Neural progenitor cell (in vitro differentiated cells): ENCODE data around the gene ANKRD11. TPM values are rescaled to one million over a fixed set of nuclear protein-coding genes. Genes with fewer than 3 reads are reported as not detected.

Source experiments
- DNase-seq: peaks from one replicate; pipeline ENCODE4 v3.0.0-alpha.2; 2016; ENCODE audit warnings: low spot score
- H2AFZ ChIP-seq: fragments of 200-600 bp; sonication (generic); replicated peaks from 2 replicates; pipeline ENCODE4 v1.6.1; 2016; ENCODE audit warnings: antibody characterized with exemption
- H3F3A ChIP-seq: fragments of 200-600 bp; sonication (generic); 2 replicates; pipeline ENCODE4 v1.6.1; 2016; ENCODE audit warnings: antibody characterized with exemption, low read depth
- H3K27ac ChIP-seq: fragments of 200-600 bp; sonication (generic); 2 replicates; pipeline ENCODE4 v1.5.1; 2016; ENCODE audit warnings: mild to moderate bottlenecking
- H3K27me3 ChIP-seq: fragments of 200-600 bp; sonication (generic); 2 replicates; pipeline ENCODE4 v1.6.1; 2016; ENCODE audit warnings: mild to moderate bottlenecking, moderate library complexity
- H3K36me3 ChIP-seq: fragments of 200-600 bp; sonication (generic); 2 replicates; pipeline ENCODE4 v1.5.1; 2016
- H3K4me1 ChIP-seq: fragments of 200-600 bp; sonication (generic); 2 replicates; pipeline ENCODE4 v1.6.1; 2016; ENCODE audit warnings: mixed run types
- H3K4me2 ChIP-seq: fragments of 200-600 bp; sonication (generic); 2 replicates; pipeline ENCODE4 v1.6.1; 2016
- H3K4me3 ChIP-seq: fragments of 200-600 bp; sonication (generic); 2 replicates; pipeline ENCODE4 v1.5.1; 2016
- H3K79me2 ChIP-seq: fragments of 200-600 bp; sonication (generic); 2 replicates; pipeline ENCODE4 v1.6.1; 2016; ENCODE audit warnings: low read depth
- H3K9ac ChIP-seq: fragments of 200-600 bp; sonication (generic); 2 replicates; pipeline ENCODE4 v1.6.1; 2016
- H3K9me3 ChIP-seq: fragments of 200-600 bp; sonication (generic); 2 replicates; pipeline ENCODE4 v1.5.1; 2016; ENCODE audit warnings: low read depth
- H4K20me1 ChIP-seq: fragments of 200-600 bp; sonication (generic); 2 replicates; pipeline ENCODE4 v1.6.1; 2016; ENCODE audit warnings: low read depth
- H3K27ac Mint-ChIP-seq: 3 replicates; pipeline ENCODE4 v1.8.0; 2021; ENCODE audit warnings: mixed read lengths
- H3K27me3 Mint-ChIP-seq: 2 replicates; pipeline ENCODE4 v1.8.0; 2022; ENCODE audit warnings: low read depth, mild to moderate bottlenecking, inconsistent platforms, moderate library complexity, mixed read lengths; ENCODE audit not compliant: insufficient read depth
- H3K36me3 Mint-ChIP-seq: 3 replicates; pipeline ENCODE4 v1.8.0; 2021; ENCODE audit warnings: mixed read lengths
- H3K4me1 Mint-ChIP-seq: 3 replicates; pipeline ENCODE4 v1.8.0; 2021; ENCODE audit warnings: mixed read lengths
- H3K4me3 Mint-ChIP-seq: 3 replicates; pipeline ENCODE4 v1.8.0; 2021; ENCODE audit warnings: mild to moderate bottlenecking, moderate library complexity, mixed read lengths
- H3K9me3 Mint-ChIP-seq: 3 replicates; pipeline ENCODE4 v1.8.0; 2020; ENCODE audit warnings: mixed read lengths
- EZH2 ChIP-seq: fragments of 200-600 bp; sonication (generic); IDR thresholded peaks from 2 replicates; pipeline ENCODE4 v1.6.1; 2017; ENCODE audit warnings: antibody characterized with exemption, mild to moderate bottlenecking, moderate library complexity
- EZH2phosphoT487 ChIP-seq: fragments of 200-600 bp; sonication (generic); IDR thresholded peaks from 2 replicates; pipeline ENCODE4 v1.6.1; 2017; ENCODE audit warnings: antibody characterized with exemption
- total RNA-seq: library from RNA; depleted of rRNA; stranded (reverse); fragments of >200 nt; gene quantifications from 2 replicates; pipeline ENCODE4 v1.2.3, GENCODE V29; 2015; ENCODE audit warnings: low replicate concordance
- TF ChIP-seq, protein P1 (sequence below): fragments of 200-600 bp; sonication (generic); IDR thresholded peaks from 2 replicates; pipeline ENCODE4 v1.5.1; 2017; ENCODE audit warnings: antibody characterized with exemption, mild to moderate bottlenecking

ANKRD11 gene
- total RNA-seq, 1 donor from 2014 or later: 47.3 TPM

DNA sequence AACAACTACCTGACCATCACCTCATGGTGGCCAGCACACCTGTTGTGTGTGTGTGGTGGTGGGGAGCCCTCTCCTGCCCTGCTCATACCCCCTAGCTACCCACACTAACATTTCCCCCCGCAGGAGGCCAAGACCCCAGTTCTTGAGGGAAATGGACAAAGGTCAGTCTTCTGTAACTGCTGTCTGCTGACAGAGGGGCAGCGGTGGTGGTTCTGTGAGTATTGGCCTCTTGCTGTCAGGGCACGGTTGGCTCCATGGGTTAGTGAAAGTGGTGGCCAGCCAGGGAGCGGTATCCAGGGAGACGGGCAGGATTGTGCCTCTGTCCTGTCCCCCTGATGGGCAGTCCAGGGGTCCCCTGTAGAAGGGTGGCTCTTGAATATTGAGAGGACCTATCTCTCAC is 246.7 kb downstream of the ANKRD11 start:
- H3K4me1 ChIP-seq: no peaks in the 10 kb centered on the region
- no peaks in the 10 kb centered on the region for H4K20me1 ChIP-seq
- Mint-ChIP-seq H3K4me1 (peaks cover 13% of the 10 kb centered on the region), H3K27me3 (peaks cover 6% of the 10 kb centered on the region), H3K9me3 (no peaks in the 10 kb centered on the region), H3K4me3 (no peak overlapping the region), H3K36me3 (peaks cover 3% of the 10 kb centered on the region), H3K27ac (no peak overlapping the region)
- no peak overlapping the region for H3K4me2 ChIP-seq
- H3K36me3 ChIP-seq: no peaks in the 10 kb centered on the region
- no peaks in the 10 kb centered on the region for H3K9me3 ChIP-seq
- TF ChIP-seq EZH2phosphoT487 (no peak), EZH2 (no peak)
- TF ChIP-seq, protein P1, sequence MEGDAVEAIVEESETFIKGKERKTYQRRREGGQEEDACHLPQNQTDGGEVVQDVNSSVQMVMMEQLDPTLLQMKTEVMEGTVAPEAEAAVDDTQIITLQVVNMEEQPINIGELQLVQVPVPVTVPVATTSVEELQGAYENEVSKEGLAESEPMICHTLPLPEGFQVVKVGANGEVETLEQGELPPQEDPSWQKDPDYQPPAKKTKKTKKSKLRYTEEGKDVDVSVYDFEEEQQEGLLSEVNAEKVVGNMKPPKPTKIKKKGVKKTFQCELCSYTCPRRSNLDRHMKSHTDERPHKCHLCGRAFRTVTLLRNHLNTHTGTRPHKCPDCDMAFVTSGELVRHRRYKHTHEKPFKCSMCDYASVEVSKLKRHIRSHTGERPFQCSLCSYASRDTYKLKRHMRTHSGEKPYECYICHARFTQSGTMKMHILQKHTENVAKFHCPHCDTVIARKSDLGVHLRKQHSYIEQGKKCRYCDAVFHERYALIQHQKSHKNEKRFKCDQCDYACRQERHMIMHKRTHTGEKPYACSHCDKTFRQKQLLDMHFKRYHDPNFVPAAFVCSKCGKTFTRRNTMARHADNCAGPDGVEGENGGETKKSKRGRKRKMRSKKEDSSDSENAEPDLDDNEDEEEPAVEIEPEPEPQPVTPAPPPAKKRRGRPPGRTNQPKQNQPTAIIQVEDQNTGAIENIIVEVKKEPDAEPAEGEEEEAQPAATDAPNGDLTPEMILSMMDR: no peak
- no peak overlapping the region for H3K4me3 ChIP-seq
- DNase-seq: no peak
- H3F3A ChIP-seq: peaks cover 31% of the 10 kb centered on the region
- no peak overlapping the region for H3K27ac ChIP-seq
- H3K9ac ChIP-seq: no peak overlapping the region
- no peaks in the 10 kb centered on the region for H3K79me2 ChIP-seq
- H3K27me3 ChIP-seq: peaks cover 33% of the 10 kb centered on the region
- no peak overlapping the region for H2AFZ ChIP-seq

GRCh38 chr16:89242795-89243200 is 247.6 kb downstream of the ANKRD11 start:
- no peak overlapping the region for H3K4me3 ChIP-seq
- no peak overlapping the region for H3K4me2 ChIP-seq
- no peak overlapping the region for H3K9ac ChIP-seq
- DNase-seq: no peak
- Mint-ChIP-seq H3K4me3 (peak overlapping the region; percentile 50), H3K27me3 (peaks cover 3% of the 10 kb centered on the region), H3K27ac (no peak overlapping the region), H3K9me3 (no peaks in the 10 kb centered on the region), H3K4me1 (peaks cover 13% of the 10 kb centered on the region), H3K36me3 (peaks cover 3% of the 10 kb centered on the region)
- H3K4me1 ChIP-seq: no peaks in the 10 kb centered on the region
- no peaks in the 10 kb centered on the region for H4K20me1 ChIP-seq
- H3K27ac ChIP-seq: no peak overlapping the region
- no peaks in the 10 kb centered on the region for H3K79me2 ChIP-seq
- peaks cover 24% of the 10 kb centered on the region for H3K27me3 ChIP-seq
- H3K9me3 ChIP-seq: no peaks in the 10 kb centered on the region
- no peaks in the 10 kb centered on the region for H3K36me3 ChIP-seq
- TF ChIP-seq, protein P1: no peak
- TF ChIP-seq EZH2 (no peak), EZH2phosphoT487 (no peak)
- H2AFZ ChIP-seq: no peak overlapping the region
- H3F3A ChIP-seq: peaks cover 27% of the 10 kb centered on the region

DNA sequence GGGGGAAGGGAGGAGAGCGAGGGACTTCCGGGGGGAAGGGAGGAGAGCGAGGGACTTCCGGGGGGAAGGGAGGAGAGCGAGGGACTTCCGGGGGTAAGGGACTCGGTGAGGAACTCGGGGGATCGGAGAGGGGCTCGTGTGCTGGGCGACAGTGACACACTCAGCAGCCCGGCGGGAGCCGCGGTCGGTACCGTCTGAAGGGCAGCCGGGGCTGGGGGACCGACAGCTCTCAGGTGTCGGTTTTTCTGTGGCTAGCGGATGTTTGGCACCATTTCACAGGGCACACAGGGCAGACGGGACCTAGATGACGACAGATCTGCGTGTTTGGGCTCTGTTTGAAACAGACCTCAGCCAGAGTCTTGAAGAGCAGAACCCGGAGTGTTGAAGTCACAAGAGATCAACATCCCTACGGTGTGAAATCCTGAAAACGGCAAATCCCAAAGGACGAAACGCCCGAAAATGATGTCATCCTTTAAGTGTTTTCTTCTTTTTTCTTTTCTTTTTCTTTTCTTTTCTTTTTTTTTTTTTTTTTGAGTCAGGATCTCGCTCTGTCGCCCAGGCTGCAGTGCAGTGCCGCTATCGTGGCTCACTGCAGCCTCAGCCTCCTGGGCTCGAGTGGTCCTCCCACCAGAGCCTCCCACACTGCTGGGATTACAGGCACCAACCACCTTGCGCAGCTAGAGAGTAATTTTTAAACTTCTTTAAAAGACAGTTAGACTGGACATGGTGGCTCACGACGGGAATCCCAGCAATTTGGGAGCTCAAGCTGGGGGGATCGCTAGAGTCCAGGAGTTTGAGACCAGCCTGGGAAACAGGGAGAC is 249.0 kb downstream of the ANKRD11 start:
- Histone ChIP-seq H3K4me2 (peak overlapping the region; percentile 99), H3K4me1 (no peaks in the 10 kb centered on the region), H3K79me2 (no peaks in the 10 kb centered on the region), H4K20me1 (no peaks in the 10 kb centered on the region), H3K9ac (peak overlapping the region; percentile 81), H3K27me3 (peaks cover 13% of the 10 kb centered on the region), H3F3A (peaks cover 22% of the 10 kb centered on the region), H3K9me3 (no peaks in the 10 kb centered on the region), H2AFZ (peak overlapping the region; percentile 58), H3K4me3 (peak overlapping the region; percentile 90), H3K36me3 (no peaks in the 10 kb centered on the region), H3K27ac (peak overlapping the region; percentile 78)
- TF ChIP-seq EZH2phosphoT487 (no peak), EZH2 (no peak)
- TF ChIP-seq, protein P1: no peak
- Mint-ChIP-seq H3K36me3 (peaks cover 3% of the 10 kb centered on the region), H3K4me3 (peak overlapping the region; percentile 96), H3K27me3 (peaks cover 6% of the 10 kb centered on the region), H3K4me1 (peaks cover 10% of the 10 kb centered on the region), H3K9me3 (no peaks in the 10 kb centered on the region), H3K27ac (peak overlapping the region; percentile 86)
- peak; percentile 90 for DNase-seq
